Inferior parietal cortex (tissue), 1 donor: ENCODE measurements around the gene GSDMA.

Experiments
- DNase-seq: peaks from one replicate; pipeline ENCODE4 v3.0.0-alpha.2; 2016; ENCODE audit errors: extremely low spot score

Gene GSDMA

GRCh38 chr17:40022497-40022896, 59.7 kb downstream of the GSDMA start:
- no peak for DNase-seq

GRCh38 chr17:40022961-40023541, 60.2 kb downstream of the GSDMA start:
- DNase-seq = no peak

GRCh38 chr17:40023590-40024292, 60.9 kb downstream of the GSDMA start:
- no peak for DNase-seq

GRCh38 chr17:40024901-40025300, 62.1 kb downstream of the GSDMA start:
- no peak for DNase-seq

GRCh38 chr17:40025559-40025958, 62.8 kb downstream of the GSDMA start:
- DNase-seq = no peak

- no peak for DNase-seq
Measured at GRCh38 chr17:40025991-40026815, 63.4 kb downstream of the GSDMA start.

- peak; percentile 88 for DNase-seq
Measured at GRCh38 chr17:40026816-40027613, 64.2 kb downstream of the GSDMA start.
